GM10266 (cell line): ENCODE data around the gene IL16.
A peak's percentile ranks its signal among the peaks of the same experiment; 100 is the strongest.

Experiments
- DNase-seq: peaks from one replicate; pipeline ENCODE4 v3.0.0; 2012; ENCODE audit errors: extremely low spot score
- TF ChIP-seq, protein P1 (sequence below): IDR thresholded peaks from 2 replicates; pipeline ENCODE4 v1.5.1; 2012; ENCODE audit warnings: mild to moderate bottlenecking, low read depth; ENCODE audit not compliant: control insufficient read depth, insufficient read depth; ENCODE audit errors: missing control alignments

The IL16 gene

DNA sequence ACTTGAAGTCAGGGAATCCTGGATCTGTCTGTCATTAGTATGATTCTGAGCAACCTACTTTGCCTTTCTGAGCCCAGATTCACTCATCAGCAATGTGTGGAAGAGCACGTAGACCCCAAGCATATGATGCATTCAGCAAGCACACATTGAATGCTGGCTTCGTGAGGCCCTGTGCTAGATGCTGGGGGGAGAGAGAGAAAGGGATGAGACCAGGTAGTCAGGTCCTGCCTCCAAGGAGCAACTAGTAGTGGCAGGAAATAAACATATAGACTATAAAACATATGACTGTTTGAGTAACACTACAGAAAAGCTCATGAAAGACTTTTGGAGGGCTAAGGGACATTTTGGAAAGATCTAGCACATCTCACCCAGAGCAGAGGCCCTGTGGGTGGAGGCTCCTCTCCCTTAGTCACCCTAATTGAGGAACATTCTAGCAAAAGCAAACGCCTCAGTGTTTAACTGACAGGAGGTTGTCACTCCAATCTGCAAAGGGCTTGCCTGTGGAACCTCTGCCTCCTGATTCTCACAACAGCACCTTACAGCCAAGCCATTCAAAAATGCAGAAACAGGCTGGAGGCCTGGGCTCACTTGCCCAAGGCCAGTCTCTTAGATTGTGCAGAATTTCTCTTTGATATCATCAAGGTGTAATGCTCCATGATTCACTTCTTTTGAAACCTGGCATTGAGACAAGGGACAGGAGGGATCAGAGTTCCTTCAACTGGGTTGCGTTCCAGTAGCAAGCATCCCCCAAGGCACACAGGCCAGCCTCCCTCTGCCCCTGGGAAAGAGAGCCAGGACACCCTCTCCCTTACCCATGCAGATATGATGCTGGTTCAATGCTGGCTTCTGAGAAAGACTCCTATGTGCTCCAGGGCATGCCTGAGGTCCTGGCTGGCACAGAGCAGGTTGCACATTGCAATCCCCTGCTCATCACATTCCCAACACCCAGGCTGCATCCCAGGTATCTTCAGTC is 101.2 kb downstream of the IL16 start:
- DNase-seq = no peak
- TF ChIP-seq, protein P1, sequence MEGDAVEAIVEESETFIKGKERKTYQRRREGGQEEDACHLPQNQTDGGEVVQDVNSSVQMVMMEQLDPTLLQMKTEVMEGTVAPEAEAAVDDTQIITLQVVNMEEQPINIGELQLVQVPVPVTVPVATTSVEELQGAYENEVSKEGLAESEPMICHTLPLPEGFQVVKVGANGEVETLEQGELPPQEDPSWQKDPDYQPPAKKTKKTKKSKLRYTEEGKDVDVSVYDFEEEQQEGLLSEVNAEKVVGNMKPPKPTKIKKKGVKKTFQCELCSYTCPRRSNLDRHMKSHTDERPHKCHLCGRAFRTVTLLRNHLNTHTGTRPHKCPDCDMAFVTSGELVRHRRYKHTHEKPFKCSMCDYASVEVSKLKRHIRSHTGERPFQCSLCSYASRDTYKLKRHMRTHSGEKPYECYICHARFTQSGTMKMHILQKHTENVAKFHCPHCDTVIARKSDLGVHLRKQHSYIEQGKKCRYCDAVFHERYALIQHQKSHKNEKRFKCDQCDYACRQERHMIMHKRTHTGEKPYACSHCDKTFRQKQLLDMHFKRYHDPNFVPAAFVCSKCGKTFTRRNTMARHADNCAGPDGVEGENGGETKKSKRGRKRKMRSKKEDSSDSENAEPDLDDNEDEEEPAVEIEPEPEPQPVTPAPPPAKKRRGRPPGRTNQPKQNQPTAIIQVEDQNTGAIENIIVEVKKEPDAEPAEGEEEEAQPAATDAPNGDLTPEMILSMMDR = no peak

DNA sequence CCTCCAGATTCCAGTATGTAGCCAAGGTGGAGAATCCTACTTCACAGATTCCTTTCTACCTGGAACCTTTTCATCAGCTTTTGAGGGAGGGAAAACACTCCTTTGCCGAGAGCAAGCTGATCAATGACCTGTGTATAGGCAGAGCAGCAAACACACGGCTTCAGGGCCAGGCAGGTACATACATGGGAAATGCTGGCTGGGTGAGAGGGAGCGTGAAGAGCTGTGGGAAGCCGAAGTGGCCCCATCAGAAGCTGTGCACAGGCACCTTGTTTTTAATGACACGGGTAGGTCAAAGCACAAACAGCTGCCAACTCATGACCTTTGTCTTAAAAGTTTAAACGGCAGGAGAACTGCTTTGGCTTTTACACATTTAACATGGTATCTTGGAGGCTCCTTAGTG is 101.9 kb downstream of the IL16 start:
- TF ChIP-seq, protein P1 = no peak
- no peak for DNase-seq

DNA sequence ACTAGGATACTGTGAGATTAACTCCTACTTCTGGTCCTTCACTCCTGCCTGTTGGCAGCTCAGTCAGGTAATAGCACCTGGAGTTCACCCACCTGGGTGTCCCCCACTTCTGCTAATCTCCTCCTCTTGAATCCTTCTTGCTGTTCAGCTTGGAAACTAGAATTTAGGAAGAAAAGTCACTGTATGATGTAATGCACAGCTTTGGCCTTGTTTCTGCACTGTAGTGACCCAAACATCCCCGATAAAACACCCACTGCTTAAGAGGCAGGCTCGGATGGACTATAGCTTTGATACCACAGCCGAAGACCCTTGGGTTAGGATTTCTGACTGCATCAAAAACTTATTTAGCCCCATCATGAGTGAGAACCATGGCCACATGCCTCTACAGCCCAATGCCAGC is 102.5 kb downstream of the IL16 start:
- TF ChIP-seq, protein P1 = no peak
- no peak for DNase-seq

DNA sequence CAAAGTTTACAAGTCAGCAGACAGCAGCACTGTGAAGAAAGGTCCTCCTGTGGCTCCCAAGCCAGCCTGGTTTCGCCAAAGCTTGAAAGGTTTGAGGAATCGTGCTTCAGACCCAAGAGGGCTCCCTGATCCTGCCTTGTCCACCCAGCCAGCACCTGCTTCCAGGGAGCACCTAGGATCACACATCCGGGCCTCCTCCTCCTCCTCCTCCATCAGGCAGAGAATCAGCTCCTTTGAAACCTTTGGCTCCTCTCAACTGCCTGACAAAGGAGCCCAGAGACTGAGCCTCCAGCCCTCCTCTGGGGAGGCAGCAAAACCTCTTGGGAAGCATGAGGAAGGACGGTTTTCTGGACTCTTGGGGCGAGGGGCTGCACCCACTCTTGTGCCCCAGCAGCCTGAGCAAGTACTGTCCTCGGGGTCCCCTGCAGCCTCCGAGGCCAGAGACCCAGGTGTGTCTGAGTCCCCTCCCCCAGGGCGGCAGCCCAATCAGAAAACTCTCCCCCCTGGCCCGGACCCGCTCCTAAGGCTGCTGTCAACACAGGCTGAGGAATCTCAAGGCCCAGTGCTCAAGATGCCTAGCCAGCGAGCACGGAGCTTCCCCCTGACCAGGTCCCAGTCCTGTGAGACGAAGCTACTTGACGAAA is 103.1 kb downstream of the IL16 start:
- TF ChIP-seq, protein P1 = no peak
- no peak for DNase-seq

DNA sequence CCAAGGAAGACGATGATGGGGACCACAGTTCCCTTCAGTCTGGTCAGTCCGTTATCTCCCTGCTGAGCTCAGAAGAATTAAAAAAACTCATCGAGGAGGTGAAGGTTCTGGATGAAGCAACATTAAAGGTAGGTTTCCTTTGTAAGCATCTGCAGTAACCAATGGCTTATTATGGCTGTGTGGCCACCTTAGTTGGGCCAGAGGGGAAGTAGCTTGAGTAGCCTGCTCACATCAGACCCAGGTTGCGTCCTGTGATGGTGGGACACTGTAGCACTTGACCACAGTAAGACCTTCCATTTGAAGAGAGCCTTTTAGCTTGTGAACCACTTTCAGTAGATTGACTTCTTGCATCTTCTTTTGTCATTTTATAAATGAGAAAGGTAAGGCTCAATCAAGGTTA is 104.7 kb downstream of the IL16 start:
- DNase-seq = no peak
- TF ChIP-seq, protein P1 = no peak

DNA sequence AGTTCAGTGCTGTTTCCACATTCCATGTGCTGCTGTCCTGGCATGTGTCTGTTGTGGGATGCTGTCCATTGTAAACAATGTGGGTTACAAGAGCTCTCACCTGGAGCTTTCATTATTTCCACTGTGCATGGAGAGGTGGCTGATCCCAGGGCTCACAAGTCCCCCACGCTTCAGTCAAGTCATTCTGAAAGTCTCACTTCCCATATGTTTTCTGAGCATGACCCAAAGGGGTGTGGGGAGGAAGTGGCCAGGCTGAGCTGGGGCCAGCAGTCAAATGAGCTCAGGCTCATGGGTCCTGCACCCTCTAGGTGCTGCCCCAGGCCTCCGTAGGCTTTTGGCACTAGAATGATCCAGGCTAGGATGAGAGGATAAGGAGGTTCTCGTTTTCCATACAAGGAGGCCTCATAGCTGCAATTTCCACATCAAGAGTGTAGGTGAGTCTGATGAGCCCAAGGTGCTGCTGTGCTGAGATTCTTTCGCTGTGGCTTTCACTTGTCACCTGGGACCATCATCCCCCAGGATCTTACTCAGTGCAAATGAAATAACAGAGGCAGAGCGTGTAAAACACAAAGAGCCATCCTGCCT is 105.2 kb downstream of the IL16 start:
- TF ChIP-seq, protein P1 = no peak
- DNase-seq = peak; percentile 49
